Activated CD4-positive, alpha-beta memory T cell treated with anti-CD3 and anti-CD28 coated beads, Interleukin-2, amount 10 ng/mL, durations not matched to agents 7 days and 5 days (primary cell): ENCODE results near the gene ITGB3. TPM values are rescaled to one million over a fixed set of nuclear protein-coding genes. Genes with fewer than 3 reads are reported as not detected.
"Not testable (repeated sequence)": the region's sequence is repeated elsewhere in the genome, so short reads cannot be mapped to it uniquely, and the experiment has no call there.

ENCODE experiments used
- CTCF ChIA-PET: fragments of 350-600 bp; sonication (Branson Sonifier 250); formaldehyde crosslinking; loops from one replicate; lab custom pipeline; 2021; ENCODE audit warnings: antibody characterized with exemption, inconsistent platforms; lab: Charles Lee
- POLR2A ChIA-PET: fragments of 350-600 bp; sonication (Branson Sonifier 250); formaldehyde crosslinking; loops from one replicate; lab custom pipeline; 2021; ENCODE audit warnings: antibody characterized with exemption; lab: Charles Lee
- DNase-seq: peaks from one replicate; pipeline ENCODE4 v3.0.0-alpha.2; 2020
- H3K27ac Mint-ChIP-seq: one replicate; pipeline ENCODE4 v1.8.0; 2021; ENCODE audit warnings: mild to moderate bottlenecking, mixed read lengths
- H3K27me3 Mint-ChIP-seq: one replicate; pipeline ENCODE4 v1.8.0; 2021; ENCODE audit warnings: mixed read lengths
- H3K36me3 Mint-ChIP-seq: one replicate; pipeline ENCODE4 v1.8.0; 2021; ENCODE audit warnings: low read depth, mixed read lengths
- H3K4me1 Mint-ChIP-seq: one replicate; pipeline ENCODE4 v1.8.0; 2021; ENCODE audit warnings: mixed read lengths
- H3K4me3 Mint-ChIP-seq: one replicate; pipeline ENCODE4 v1.8.0; 2021; ENCODE audit warnings: mild to moderate bottlenecking, mixed read lengths
- H3K9me3 Mint-ChIP-seq: one replicate; pipeline ENCODE4 v1.8.0; 2021; ENCODE audit warnings: mixed read lengths
- total RNA-seq, 2 experiments: library from RNA; stranded (reverse); gene quantifications; one replicate each; pipeline ENCODE4 v1.2.3, GENCODE V29; 2021

The ITGB3 gene
- total RNA-seq, 2 experiments from 2014 or later = 1.9 to 2.2 TPM

GRCh38 chr17:47254403-47254943 is 846 bp downstream of the ITGB3 start:
- Mint-ChIP-seq H3K27ac (no peak overlapping the region), H3K27me3 (peaks cover 67% of the 10 kb centered on the region), H3K4me1 (peaks cover 41% of the 10 kb centered on the region), H3K4me3 (peak overlapping the region; percentile 87), H3K9me3 (no peaks in the 10 kb centered on the region), H3K36me3 (no peaks in the 10 kb centered on the region)
- POLR2A ChIA-PET = interaction anchor here (0.7 to 1.3 kb wide), 2 partner anchors 17 to 49 kb away, joined by 3 read pairs; no protein-coding TSS in a partner anchor
- no peak for DNase-seq
- CTCF ChIA-PET = interaction anchor here (1.4 kb wide), 1 partner anchor 61 kb away, joined by 5 read pairs; no protein-coding TSS in a partner anchor

- ChIA-PET POLR2A (interaction anchor here (0.8 to 1.3 kb wide), 3 partner anchors 33 to 68 kb away, joined by 3 read pairs; partner anchors contain the start of gene CDC27), CTCF (interaction anchor here (2.0 kb wide), 1 partner anchor 17 kb away, joined by 4 read pairs; no protein-coding TSS in a partner anchor)
- Mint-ChIP-seq H3K27me3 (peaks cover 55% of the 10 kb centered on the region), H3K4me3 (peak overlapping the region; percentile 15), H3K4me1 (peaks cover 41% of the 10 kb centered on the region), H3K36me3 (no peaks in the 10 kb centered on the region), H3K9me3 (no peaks in the 10 kb centered on the region), H3K27ac (no peak overlapping the region)
- no peak for DNase-seq
Observed at GRCh38 chr17:47257651-47258339, 4.2 kb downstream of the ITGB3 start.

DNA sequence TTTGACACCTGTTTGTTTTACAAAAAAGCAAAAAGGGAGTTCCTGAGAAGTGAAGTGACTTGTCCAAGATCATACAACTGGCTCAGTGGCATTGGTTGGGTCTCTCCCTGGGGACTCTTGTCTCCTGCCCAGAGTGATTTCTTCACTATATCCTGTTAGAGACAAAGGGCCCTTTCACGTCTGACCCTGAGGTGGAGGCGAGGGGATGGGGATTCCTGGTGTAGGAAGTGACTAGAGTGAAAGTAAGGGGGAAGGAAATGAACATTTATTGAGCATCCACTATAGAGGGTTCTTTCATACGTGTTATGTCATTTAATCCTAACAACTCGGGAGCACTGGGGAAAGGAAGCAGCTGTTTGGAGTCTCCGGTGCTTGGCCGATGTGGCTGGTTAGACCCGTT is 9.0 kb downstream of the ITGB3 start:
- Mint-ChIP-seq H3K9me3 (peaks cover under 1% of the 10 kb centered on the region), H3K27me3 (peaks cover 26% of the 10 kb centered on the region), H3K4me1 (peaks cover 13% of the 10 kb centered on the region), H3K27ac (no peak overlapping the region), H3K4me3 (no peak overlapping the region), H3K36me3 (peaks cover under 1% of the 10 kb centered on the region)
- POLR2A ChIA-PET = no interaction called here
- CTCF ChIA-PET = no interaction called here
- DNase-seq = no peak

DNA sequence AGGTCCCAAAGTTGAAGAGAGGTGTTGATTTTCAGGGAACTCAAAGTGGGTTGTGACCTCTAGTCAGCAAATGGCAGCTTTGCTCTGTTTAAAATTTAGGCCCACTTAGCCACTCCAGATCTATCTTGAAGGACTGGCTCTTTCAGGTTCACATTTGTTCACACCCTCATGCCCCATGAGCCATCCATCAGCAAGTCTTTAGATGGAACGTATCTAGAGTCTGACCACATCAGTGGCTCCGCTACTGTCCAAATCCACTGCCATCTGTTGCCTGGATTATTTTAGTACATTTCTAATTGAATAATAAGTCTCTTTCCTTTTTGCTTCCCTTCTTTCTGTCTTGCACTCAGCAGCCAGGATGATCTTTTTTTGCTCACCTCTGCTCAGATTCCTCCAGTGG is 10.5 kb downstream of the ITGB3 start:
- Mint-ChIP-seq H3K4me1 (no peaks in the 10 kb centered on the region), H3K9me3 (peaks cover 5% of the 10 kb centered on the region), H3K4me3 (no peak overlapping the region), H3K36me3 (peaks cover 4% of the 10 kb centered on the region), H3K27me3 (peaks cover 15% of the 10 kb centered on the region), H3K27ac (no peak overlapping the region)
- no peak for DNase-seq
- ChIA-PET CTCF (no interaction called here), POLR2A (no interaction called here)

DNA sequence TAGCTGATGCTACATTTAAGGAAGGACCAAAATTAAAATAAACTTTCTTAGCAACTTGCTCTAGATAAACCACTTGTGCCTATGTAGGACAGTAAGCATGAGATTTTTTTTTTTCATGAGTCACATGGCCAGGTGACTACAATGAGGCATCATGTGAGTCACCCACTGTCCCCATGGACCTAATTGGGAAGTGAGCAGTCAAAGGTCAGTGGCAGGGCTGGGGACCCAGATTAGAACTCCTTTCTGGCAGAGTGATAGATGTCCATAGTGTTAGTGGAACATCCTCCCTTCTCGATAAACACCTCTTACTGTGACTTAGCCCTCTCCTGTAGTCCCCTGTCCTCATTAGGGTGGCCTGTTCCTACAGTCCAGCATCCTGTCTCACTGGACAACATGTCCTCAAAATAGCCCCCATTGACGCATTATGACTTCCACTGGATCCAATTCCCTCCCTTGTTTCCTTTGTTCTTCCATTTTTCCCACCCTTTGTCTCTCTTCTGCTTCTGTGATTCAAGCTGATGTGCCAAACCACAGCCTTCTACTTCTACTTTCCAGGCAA is 12.4 kb downstream of the ITGB3 start:
- Mint-ChIP-seq H3K4me1 (no peaks in the 10 kb centered on the region), H3K36me3 (peaks cover 8% of the 10 kb centered on the region), H3K27me3 (peaks cover 16% of the 10 kb centered on the region), H3K4me3 (no peak overlapping the region), H3K27ac (no peak overlapping the region), H3K9me3 (peaks cover 10% of the 10 kb centered on the region)
- no peak for DNase-seq
- POLR2A ChIA-PET = no interaction called here
- CTCF ChIA-PET = no interaction called here

DNA sequence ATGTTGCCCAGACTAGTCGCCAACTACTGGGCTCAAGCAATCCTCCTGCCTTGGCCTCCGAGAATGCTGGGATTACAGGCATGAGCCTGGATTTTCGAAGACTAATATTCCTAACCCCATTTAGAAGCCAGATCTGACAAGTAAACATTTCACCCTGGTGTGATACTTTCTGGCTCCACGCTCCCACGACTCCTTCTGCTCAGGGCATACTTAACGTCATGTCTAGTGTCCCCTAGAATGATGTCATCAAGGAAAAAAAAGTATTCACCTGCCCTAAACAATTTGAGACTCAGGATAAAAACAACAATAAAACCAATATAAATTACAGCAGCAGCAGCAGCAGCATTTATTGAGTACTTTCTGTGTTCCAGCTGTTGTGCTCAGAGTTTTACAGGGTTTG is 13.2 kb downstream of the ITGB3 start:
- H3K36me3 Mint-ChIP-seq = peaks cover 8% of the 10 kb centered on the region
- H3K4me1 Mint-ChIP-seq = no peaks in the 10 kb centered on the region
- peaks cover 16% of the 10 kb centered on the region for H3K27me3 Mint-ChIP-seq
- ChIA-PET POLR2A (no interaction called here), CTCF (no interaction called here)
- H3K9me3 Mint-ChIP-seq = peaks cover 10% of the 10 kb centered on the region
- no peak for DNase-seq
- no peak overlapping the region for H3K27ac Mint-ChIP-seq
- H3K4me3 Mint-ChIP-seq = no peak overlapping the region

DNA sequence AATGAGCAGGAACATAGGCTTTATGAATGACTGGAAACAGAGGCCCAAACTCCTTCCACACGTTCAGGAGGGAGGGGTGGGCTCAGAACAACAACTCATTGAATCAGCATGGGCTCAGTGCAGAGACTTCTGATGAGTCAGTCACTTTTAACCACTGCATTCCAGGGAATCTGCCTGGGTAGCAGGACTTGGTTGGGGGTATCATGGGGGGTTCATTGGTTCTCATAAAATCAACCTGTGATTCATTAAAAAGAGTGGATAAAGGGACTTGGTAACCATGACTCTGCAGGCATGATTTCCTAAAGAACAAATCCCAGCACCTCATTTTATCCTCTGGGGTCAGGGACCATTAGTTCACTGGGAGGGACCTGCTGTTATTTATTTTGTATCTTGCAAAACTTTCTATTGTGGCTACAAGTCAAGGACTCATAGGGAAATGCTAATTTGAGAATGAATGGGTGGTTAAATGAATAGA is 13.8 kb downstream of the ITGB3 start:
- peaks cover 8% of the 10 kb centered on the region for H3K36me3 Mint-ChIP-seq
- ChIA-PET CTCF (no interaction called here), POLR2A (no interaction called here)
- no peak overlapping the region for H3K27ac Mint-ChIP-seq
- peaks cover 16% of the 10 kb centered on the region for H3K27me3 Mint-ChIP-seq
- no peaks in the 10 kb centered on the region for H3K4me1 Mint-ChIP-seq
- H3K9me3 Mint-ChIP-seq = peaks cover 10% of the 10 kb centered on the region
- DNase-seq = no peak
- H3K4me3 Mint-ChIP-seq = no peak overlapping the region

- H3K27me3 Mint-ChIP-seq = peaks cover 23% of the 10 kb centered on the region
- H3K9me3 Mint-ChIP-seq, H3K27ac Mint-ChIP-seq, CTCF ChIA-PET, DNase-seq, H3K4me1 Mint-ChIP-seq, H3K4me3 Mint-ChIP-seq, H3K36me3 Mint-ChIP-seq, POLR2A ChIA-PET: not testable (repeated sequence)
Observed at GRCh38 chr17:47268964-47269363, 15.3 kb downstream of the ITGB3 start.

GRCh38 chr17:47269561-47270280 is 16.1 kb downstream of the ITGB3 start:
- CTCF ChIA-PET, DNase-seq, H3K9me3 Mint-ChIP-seq, H3K4me3 Mint-ChIP-seq, H3K36me3 Mint-ChIP-seq, POLR2A ChIA-PET, H3K27ac Mint-ChIP-seq, H3K4me1 Mint-ChIP-seq: not testable (repeated sequence)
- H3K27me3 Mint-ChIP-seq = peaks cover 21% of the 10 kb centered on the region

GRCh38 chr17:47270946-47271705 is 17.5 kb downstream of the ITGB3 start:
- DNase-seq = no peak
- peaks cover 8% of the 10 kb centered on the region for H3K36me3 Mint-ChIP-seq
- H3K27ac Mint-ChIP-seq = no peak overlapping the region
- no peaks in the 10 kb centered on the region for H3K4me1 Mint-ChIP-seq
- CTCF ChIA-PET = no interaction called here
- peaks cover 10% of the 10 kb centered on the region for H3K9me3 Mint-ChIP-seq
- POLR2A ChIA-PET = interaction anchor here (1.1 kb wide), 1 partner anchor 17 kb away, joined by 3 read pairs; no protein-coding TSS in a partner anchor
- no peak overlapping the region for H3K4me3 Mint-ChIP-seq
- H3K27me3 Mint-ChIP-seq = peaks cover 19% of the 10 kb centered on the region

GRCh38 chr17:47272491-47272890 is 18.9 kb downstream of the ITGB3 start:
- no peak overlapping the region for H3K4me3 Mint-ChIP-seq
- POLR2A ChIA-PET = no interaction called here
- peaks cover 10% of the 10 kb centered on the region for H3K9me3 Mint-ChIP-seq
- no peak overlapping the region for H3K27ac Mint-ChIP-seq
- peaks cover 19% of the 10 kb centered on the region for H3K27me3 Mint-ChIP-seq
- no peak for DNase-seq
- H3K36me3 Mint-ChIP-seq = peaks cover 8% of the 10 kb centered on the region
- no peaks in the 10 kb centered on the region for H3K4me1 Mint-ChIP-seq
- CTCF ChIA-PET = interaction anchor here (0.7 kb wide), 1 partner anchor 112 kb away, joined by 3 read pairs; no protein-coding TSS in a partner anchor

DNA sequence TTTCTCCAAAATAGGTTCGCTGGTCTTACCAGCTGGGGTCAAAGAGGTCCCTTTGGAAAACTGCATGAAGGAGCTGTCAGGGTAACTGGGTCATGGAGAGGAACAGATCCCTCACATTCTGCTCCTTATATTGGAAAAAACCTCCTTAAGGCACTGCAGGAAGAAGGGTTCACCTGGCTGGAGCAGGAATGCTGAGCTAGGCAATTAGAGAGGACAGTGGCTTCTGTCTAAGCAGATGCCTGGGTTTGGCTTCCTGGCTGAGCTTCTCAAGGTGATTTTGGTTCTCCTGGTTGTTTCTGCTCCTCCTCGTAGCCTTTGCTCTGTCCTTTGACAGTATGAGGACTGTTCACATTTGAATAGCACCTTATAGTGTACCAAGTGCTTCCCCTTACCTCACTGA is 19.6 kb downstream of the ITGB3 start:
- Mint-ChIP-seq H3K27ac (no peak overlapping the region), H3K36me3 (peaks cover 5% of the 10 kb centered on the region), H3K27me3 (peaks cover 19% of the 10 kb centered on the region), H3K4me3 (no peak overlapping the region), H3K4me1 (no peaks in the 10 kb centered on the region), H3K9me3 (peaks cover 6% of the 10 kb centered on the region)
- POLR2A ChIA-PET = no interaction called here
- no peak for DNase-seq
- CTCF ChIA-PET = no interaction called here
